ENCODE measurements around the gene OLAH.
A peak's percentile ranks its signal among the peaks of the same experiment; 100 is the strongest.
"Not testable (repeated sequence)": the region's sequence is repeated elsewhere in the genome, so short reads cannot be mapped to it uniquely, and the experiment has no call there.

OLAH gene

GRCh38 chr10:15043674-15044073 lies at the start of gene OLAH:
Gene OLAH (plus strand): TSS chr10:15043943. CDS start chr10:15047289, 3,346 bp downstream.
- no peak within 1 kb of the TSS for H3K27ac ChIP-seq
- TF ChIP-seq, protein P1, sequence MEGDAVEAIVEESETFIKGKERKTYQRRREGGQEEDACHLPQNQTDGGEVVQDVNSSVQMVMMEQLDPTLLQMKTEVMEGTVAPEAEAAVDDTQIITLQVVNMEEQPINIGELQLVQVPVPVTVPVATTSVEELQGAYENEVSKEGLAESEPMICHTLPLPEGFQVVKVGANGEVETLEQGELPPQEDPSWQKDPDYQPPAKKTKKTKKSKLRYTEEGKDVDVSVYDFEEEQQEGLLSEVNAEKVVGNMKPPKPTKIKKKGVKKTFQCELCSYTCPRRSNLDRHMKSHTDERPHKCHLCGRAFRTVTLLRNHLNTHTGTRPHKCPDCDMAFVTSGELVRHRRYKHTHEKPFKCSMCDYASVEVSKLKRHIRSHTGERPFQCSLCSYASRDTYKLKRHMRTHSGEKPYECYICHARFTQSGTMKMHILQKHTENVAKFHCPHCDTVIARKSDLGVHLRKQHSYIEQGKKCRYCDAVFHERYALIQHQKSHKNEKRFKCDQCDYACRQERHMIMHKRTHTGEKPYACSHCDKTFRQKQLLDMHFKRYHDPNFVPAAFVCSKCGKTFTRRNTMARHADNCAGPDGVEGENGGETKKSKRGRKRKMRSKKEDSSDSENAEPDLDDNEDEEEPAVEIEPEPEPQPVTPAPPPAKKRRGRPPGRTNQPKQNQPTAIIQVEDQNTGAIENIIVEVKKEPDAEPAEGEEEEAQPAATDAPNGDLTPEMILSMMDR (conservative IDR thresholded peaks at IDR 0.05): no peak

DNA sequence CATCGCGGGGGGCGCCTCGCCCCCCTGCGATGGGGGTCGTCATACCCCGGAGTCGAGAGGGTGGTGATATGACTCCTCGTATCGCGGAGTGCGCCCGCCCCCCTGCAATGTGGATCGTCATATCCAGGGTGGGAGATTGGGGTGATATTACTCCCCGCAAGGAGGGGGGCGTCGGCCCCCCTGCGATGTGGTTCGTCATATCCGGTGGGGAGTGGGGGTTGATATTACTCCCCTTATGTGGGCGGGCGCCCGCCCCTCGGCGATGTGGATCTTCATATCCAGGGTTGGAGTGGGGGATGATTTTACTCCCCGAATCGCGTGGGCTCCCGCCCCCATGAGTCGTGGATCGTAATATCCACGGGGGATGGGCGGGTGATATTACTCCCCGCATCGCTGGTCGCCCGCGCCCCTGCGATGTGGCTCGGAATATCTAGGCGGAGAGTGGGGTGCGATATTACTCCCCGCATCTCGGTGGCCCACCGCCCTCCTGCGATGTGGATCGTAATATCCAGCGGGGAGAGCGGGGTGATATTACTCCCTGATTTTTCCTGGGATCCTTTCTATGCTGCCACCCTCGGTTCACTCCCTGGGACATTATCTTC lies 47.7 kb upstream of the OLAH start:
- no peak overlapping the region for H3K27ac ChIP-seq
- TF ChIP-seq, protein P1 (conservative IDR thresholded peaks at IDR 0.05): no peak

- H3K27ac ChIP-seq: not testable (repeated sequence)
These were observed 30.2 kb upstream of the OLAH start for GRCh38 chr10:15013530-15013929.

GRCh38 chr10:15015451-15015850 lies 28.3 kb upstream of the OLAH start:
- no peak overlapping the region for H3K27ac ChIP-seq

GRCh38 chr10:15020966-15021365 lies 22.8 kb upstream of the OLAH start:
- H3K27ac ChIP-seq: not testable (repeated sequence)

More at GRCh38 chr10:15015451-15015850, 28.3 kb upstream of the OLAH start:
- TF ChIP-seq, protein P1 (conservative IDR thresholded peaks at IDR 0.05): no peak

DNA sequence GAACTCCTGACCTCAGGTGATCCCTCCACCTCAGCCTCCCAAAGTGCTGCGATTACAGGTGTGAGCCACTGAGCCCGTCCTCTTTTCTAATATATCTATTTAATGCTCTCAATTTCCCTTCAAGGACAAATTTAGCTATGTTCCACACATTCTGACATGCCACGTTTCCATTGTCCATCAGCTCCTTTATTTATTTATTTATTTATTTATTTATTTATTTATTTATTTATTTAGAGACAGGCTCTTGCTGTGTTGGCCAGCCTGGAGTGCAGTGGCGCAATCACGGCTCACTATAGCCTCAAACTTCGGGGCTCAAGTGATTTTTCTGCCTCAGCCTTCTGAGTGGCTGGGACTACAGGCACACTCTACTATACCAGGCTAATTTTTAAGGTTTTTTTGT lies 20.7 kb upstream of the OLAH start:
- H3K27ac ChIP-seq: not testable (repeated sequence)

DNA sequence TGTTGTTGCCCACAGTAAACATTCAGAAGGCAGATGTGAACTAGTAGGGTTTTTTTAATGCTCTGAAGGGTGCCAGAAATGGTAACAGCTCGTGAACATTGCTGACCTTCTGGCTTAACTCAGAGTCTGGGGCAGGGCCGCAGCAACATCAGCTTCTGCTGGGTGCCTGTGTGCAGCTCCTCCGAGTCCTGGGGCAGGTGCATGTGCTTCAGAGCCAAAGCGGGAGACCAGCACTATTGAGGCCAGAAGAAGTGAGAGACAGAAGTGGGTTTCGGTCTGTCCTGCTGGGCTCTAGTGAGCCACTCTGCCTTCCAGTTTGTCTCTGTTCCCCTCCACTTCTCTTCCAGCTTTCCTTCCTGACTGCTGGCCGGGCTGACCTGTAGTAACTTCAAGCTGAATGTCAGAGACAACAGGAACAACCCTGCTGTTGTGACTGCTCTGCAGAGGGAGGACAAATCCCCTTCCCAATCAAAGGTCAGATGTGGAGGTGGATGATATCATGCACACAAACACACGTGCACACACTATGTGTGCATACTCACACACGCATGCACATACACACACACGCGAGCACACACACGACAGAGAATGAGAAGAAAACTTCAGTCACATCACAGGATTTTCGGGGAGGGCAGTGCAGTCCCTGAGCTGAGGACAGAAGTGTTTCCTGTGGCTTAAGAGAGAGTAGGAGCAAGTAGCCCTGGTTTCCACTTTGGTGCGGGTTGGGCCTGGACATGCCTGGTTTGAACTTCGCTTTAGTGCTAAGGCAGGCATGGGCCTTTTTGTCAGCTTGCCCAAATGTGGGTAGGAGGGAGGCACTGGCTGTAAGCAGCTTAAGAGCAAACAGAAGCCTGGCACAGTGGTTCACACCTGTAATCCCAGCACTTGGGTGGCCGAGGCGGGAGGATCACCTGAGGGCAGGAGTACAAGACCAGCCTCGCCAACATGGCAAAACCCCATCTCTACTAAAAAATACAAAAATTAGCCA lies 19.4 kb upstream of the OLAH start:
- not testable (repeated sequence) for H3K27ac ChIP-seq

DNA sequence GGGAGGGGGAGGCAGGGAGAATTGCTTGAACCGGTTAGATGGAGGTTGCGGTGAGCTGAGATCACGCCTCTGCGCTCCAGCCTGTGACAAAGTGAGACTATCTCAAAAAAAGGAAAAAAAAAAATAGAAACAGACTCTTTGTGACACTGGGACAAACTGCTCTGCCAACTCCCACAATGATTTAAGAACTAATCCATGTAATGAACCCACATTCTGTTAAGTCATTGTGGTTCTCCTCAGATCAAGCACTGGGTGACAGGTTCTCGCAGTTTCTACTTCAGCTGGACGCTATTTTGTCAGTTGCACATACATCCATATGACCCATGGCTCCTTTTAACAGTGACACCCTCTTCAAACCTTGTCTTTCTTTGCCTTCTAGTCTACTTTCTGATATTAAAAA lies 18.7 kb upstream of the OLAH start:
- not testable (repeated sequence) for H3K27ac ChIP-seq

- TF ChIP-seq, protein P1 (conservative IDR thresholded peaks at IDR 0.05): no peak
These were observed 16.0 kb upstream of the OLAH start for GRCh38 chr10:15027741-15028140.

DNA sequence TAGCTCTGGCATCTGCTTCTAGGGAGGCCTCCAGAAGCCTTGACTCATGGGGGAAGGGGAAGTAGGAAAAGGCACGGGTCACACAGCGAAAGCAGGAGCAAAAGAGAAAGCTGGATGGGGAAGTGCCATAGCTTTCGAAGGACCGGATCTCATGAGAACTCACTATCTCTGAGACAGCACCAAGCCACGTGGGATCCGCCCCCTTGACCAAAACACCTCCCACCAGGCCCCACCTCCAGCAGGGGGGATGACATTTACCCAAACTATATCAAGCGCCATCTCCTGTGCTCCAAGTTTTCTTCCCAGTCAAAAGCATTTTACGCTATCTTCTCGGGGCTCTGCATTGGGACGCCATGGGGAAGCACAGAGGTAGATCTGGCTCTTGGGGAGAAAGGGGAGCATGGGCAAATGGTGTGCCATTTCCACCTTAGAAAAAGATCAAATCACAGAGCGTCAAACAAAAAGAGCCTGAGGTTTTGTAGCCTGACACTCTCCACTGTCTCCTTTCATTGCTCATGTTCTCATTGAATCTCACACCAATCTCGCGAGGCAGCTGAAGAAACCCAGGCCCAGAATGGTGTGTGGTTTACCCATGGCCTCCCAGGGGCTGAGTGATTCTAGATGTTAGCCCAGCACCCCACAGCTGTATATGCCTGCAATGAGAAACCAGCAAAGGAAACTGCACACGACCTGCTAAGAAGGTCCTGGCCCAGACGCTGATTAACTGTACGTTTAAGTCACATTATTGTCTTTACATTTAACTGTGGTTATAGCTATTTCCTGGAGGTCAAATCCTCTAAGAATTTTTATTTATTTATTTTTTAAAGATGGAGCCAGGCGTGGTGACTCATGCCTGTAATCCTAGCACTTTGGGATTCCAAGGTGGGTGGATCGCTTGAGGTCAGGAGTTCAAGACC lies 8.1 kb upstream of the OLAH start:
- no peak overlapping the region for H3K27ac ChIP-seq
- TF ChIP-seq, protein P1 (conservative IDR thresholded peaks at IDR 0.05): no peak

More at GRCh38 chr10:15027741-15028140, 16.0 kb upstream of the OLAH start:
- peak overlapping the region; percentile 56 for H3K27ac ChIP-seq

Measured in VCaP (cell line).